IMR-90 (cell line): ENCODE results near the gene MEF2A. TPM values are rescaled to one million over a fixed set of nuclear protein-coding genes. Genes with fewer than 3 reads are reported as not detected.

ENCODE experiments used
- ATAC-seq: fragments of 200-7000 bp; cut with Tn5 transposase; 2 replicates; pipeline ENCODE4 v1.9.1; 2020; ENCODE audit warnings: low read depth, mild to moderate bottlenecking, moderate library complexity
- BruUV-seq: library from RNA; stranded (reverse); fragments of 400-500 nt; replicated peaks from 2 replicates; lab custom pipeline; 2021; lab: Mats Ljungman, UMichigan
- CTCF ChIA-PET: fragments of 300-600 bp; formaldehyde crosslinking; extraction: SDS; loops from one replicate; lab custom pipeline; 2021; ENCODE audit warnings: antibody characterized with exemption; lab: Yijun Ruan, JAX
- POLR2A ChIA-PET: fragments of 300-600 bp; sonication (Branson Sonifier 250); formaldehyde crosslinking; loops from one replicate; lab custom pipeline; 2022; ENCODE audit warnings: antibody characterized with exemption; ENCODE audit not compliant: unreplicated experiment; lab: Charles Lee
- DNase-seq: peaks from one replicate; pipeline ENCODE4 v3.0.0; 2013
- H2AFZ ChIP-seq: replicated peaks from 2 replicates; pipeline ENCODE3; 2013; ENCODE audit warnings: low read length, mild to moderate bottlenecking; ENCODE audit not compliant: poor library complexity
- H2AK5ac ChIP-seq: 2 replicates; pipeline ENCODE4 v1.6.1; 2013; ENCODE audit warnings: low read depth, low read length, inconsistent platforms
- H2AK9ac ChIP-seq: replicated peaks from 2 replicates; pipeline ENCODE3; 2013; ENCODE audit warnings: mild to moderate bottlenecking, low read depth, low read length, moderate library complexity; ENCODE audit not compliant: poor library complexity
- H2BK120ac ChIP-seq: 2 replicates; pipeline ENCODE4 v1.6.1; 2013; ENCODE audit warnings: low read depth, low read length, inconsistent platforms
- H2BK15ac ChIP-seq: 3 replicates; pipeline ENCODE4 v1.6.1; 2013; ENCODE audit warnings: low read depth, low read length, inconsistent platforms
- H2BK20ac ChIP-seq: 2 replicates; pipeline ENCODE4 v1.6.1; 2013; ENCODE audit warnings: low read depth, mild to moderate bottlenecking, inconsistent platforms, low read length, moderate library complexity
- H2BK5ac ChIP-seq: 2 replicates; pipeline ENCODE4 v1.6.1; 2013; ENCODE audit warnings: mild to moderate bottlenecking, low read depth, low read length, inconsistent platforms; ENCODE audit not compliant: poor library complexity, severe bottlenecking
- H3K14ac ChIP-seq: replicated peaks from 2 replicates; pipeline ENCODE4 v1.6.1; 2013; ENCODE audit warnings: low read depth, low read length, inconsistent platforms
- H3K18ac ChIP-seq: 2 replicates; pipeline ENCODE4 v1.6.1; 2013; ENCODE audit warnings: low read depth, low read length, control low read depth
- H3K23ac ChIP-seq: 2 replicates; pipeline ENCODE4 v1.6.1; 2013; ENCODE audit warnings: low read depth, low read length, inconsistent platforms
- H3K27ac ChIP-seq: 2 replicates; pipeline ENCODE4 v1.5.1; 2013; ENCODE audit warnings: mild to moderate bottlenecking, control low read depth, low read length; ENCODE audit not compliant: insufficient read depth
- H3K27me3 ChIP-seq: 2 replicates; pipeline ENCODE4 v1.6.1; 2013; ENCODE audit warnings: low read length; ENCODE audit not compliant: control insufficient read depth, insufficient read depth
- H3K36me3 ChIP-seq: 2 replicates; pipeline ENCODE4 v1.6.1; 2013; ENCODE audit warnings: low read length, mixed read lengths; ENCODE audit not compliant: control insufficient read depth, insufficient read depth
- H3K4ac ChIP-seq: 2 replicates; pipeline ENCODE4 v1.6.1; 2013; ENCODE audit warnings: low read depth, low read length, inconsistent platforms
- H3K4me1 ChIP-seq: 2 replicates; pipeline ENCODE4 v1.6.1; 2013; ENCODE audit warnings: low read length, mixed read lengths; ENCODE audit not compliant: control insufficient read depth, insufficient read depth
- H3K4me2 ChIP-seq: 2 replicates; pipeline ENCODE4 v1.6.1; 2013; ENCODE audit warnings: low read depth, mild to moderate bottlenecking, control low read depth, low read length, moderate library complexity
- H3K4me3 ChIP-seq: 2 replicates; pipeline ENCODE4 v1.5.1; 2013; ENCODE audit warnings: low read depth, mild to moderate bottlenecking, control low read depth, low read length, moderate library complexity; ENCODE audit not compliant: insufficient read depth
- H3K56ac ChIP-seq: 2 replicates; pipeline ENCODE4 v1.6.1; 2013; ENCODE audit warnings: low read length, inconsistent platforms; ENCODE audit not compliant: insufficient read depth; ENCODE audit errors: extremely low read depth
- H3K79me1 ChIP-seq, 2 experiments: 2 replicates each; pipeline ENCODE4 v1.6.1; 2013; ENCODE audit warnings: low read length in 2 of 2, inconsistent platforms in 1 of 2, low read depth in 1 of 2
- H3K9ac ChIP-seq: 2 replicates; pipeline ENCODE4 v1.6.1; 2013; ENCODE audit warnings: low read depth, low read length, control low read depth
- H3K9me1 ChIP-seq: 2 replicates; pipeline ENCODE4 v1.6.1; 2013; ENCODE audit warnings: low read length, inconsistent platforms; ENCODE audit not compliant: insufficient read depth
- H3K9me3 ChIP-seq: 2 replicates; pipeline ENCODE4 v1.6.1; 2013; ENCODE audit warnings: low read length; ENCODE audit not compliant: control insufficient read depth, insufficient read depth
- H4K20me1 ChIP-seq: 2 replicates; pipeline ENCODE4 v1.6.1; 2013; ENCODE audit warnings: low read length, inconsistent platforms; ENCODE audit not compliant: insufficient read depth
- H4K5ac ChIP-seq: 2 replicates; pipeline ENCODE4 v1.6.1; 2013; ENCODE audit warnings: mild to moderate bottlenecking, low read depth, low read length, control low read depth
- H4K8ac ChIP-seq, 2 experiments: 2 replicates each; pipeline ENCODE4 v1.6.1; 2013; ENCODE audit warnings: low read depth in 2 of 2, low read length in 2 of 2, control low read depth in 1 of 2, inconsistent platforms in 1 of 2
- H4K91ac ChIP-seq: 2 replicates; pipeline ENCODE4 v1.6.1; 2013; ENCODE audit warnings: low read depth, low read length, inconsistent platforms; ENCODE audit not compliant: insufficient read depth
- BHLHE40 ChIP-seq: fragments of 150-350 bp; IDR thresholded peaks from 2 replicates; pipeline ENCODE4 v1.6.1; 2016; ENCODE audit warnings: mild to moderate bottlenecking, low read depth, low read length
- CEBPB ChIP-seq: IDR thresholded peaks from 2 replicates; pipeline ENCODE4 v1.6.1; 2012; ENCODE audit warnings: low read depth, low read length, improper control_type of control experiment
- CHD1 ChIP-seq: IDR thresholded peaks from 2 replicates; pipeline ENCODE4 v1.6.1; 2012; ENCODE audit warnings: low read depth, low read length, improper control_type of control experiment
- CTCF ChIP-seq: conservative IDR thresholded peaks from 2 replicates; pipeline ENCODE4 v1.5.1; 2012; ENCODE audit warnings: mild to moderate bottlenecking, low read depth, low read length, improper control_type of control experiment
- ELK1 ChIP-seq: fragments of 150-350 bp; IDR thresholded peaks from 2 replicates; pipeline ENCODE4 v1.6.1; 2016; ENCODE audit warnings: low read depth, mild to moderate bottlenecking, low read length, moderate library complexity, borderline replicate concordance
- FOS ChIP-seq: fragments of 150-350 bp; IDR thresholded peaks from 2 replicates; pipeline ENCODE4 v1.6.1; 2016; ENCODE audit warnings: low read depth, low read length
- MAFK ChIP-seq: IDR thresholded peaks from 2 replicates; pipeline ENCODE4 v1.6.1; 2012; ENCODE audit warnings: low read depth, low read length, improper control_type of control experiment
- MAZ ChIP-seq: IDR thresholded peaks from 2 replicates; pipeline ENCODE4 v1.6.1; 2012; ENCODE audit warnings: low read depth, mild to moderate bottlenecking, low read length, improper control_type of control experiment, moderate library complexity, borderline replicate concordance
- NFE2L2 ChIP-seq: fragments of 150-350 bp; IDR thresholded peaks from 2 replicates; pipeline ENCODE4 v1.6.1; 2016; ENCODE audit warnings: low read depth, mild to moderate bottlenecking, low read length
- POLR2A ChIP-seq: IDR thresholded peaks from 2 replicates; pipeline ENCODE4 v1.6.1; 2012; ENCODE audit warnings: mild to moderate bottlenecking, low read depth, low read length
- RAD21 ChIP-seq: IDR thresholded peaks from 2 replicates; pipeline ENCODE4 v1.6.1; 2012; ENCODE audit warnings: low read length, improper control_type of control experiment
- RCOR1 ChIP-seq: IDR thresholded peaks from 2 replicates; pipeline ENCODE4 v1.6.1; 2012; ENCODE audit warnings: mild to moderate bottlenecking, low read length, improper control_type of control experiment; ENCODE audit not compliant: insufficient replicate concordance
- SMC3 ChIP-seq: fragments of 150-350 bp; IDR thresholded peaks from 2 replicates; pipeline ENCODE4 v1.6.1; 2016; ENCODE audit warnings: low read depth, mild to moderate bottlenecking, antibody characterized with exemption, low read length, moderate library complexity
- USF2 ChIP-seq: fragments of 150-350 bp; IDR thresholded peaks from 2 replicates; pipeline ENCODE4 v1.6.1; 2017; ENCODE audit warnings: mild to moderate bottlenecking, antibody characterized with exemption, low read length, low read depth
- WGBS, 2 experiments: methylation state at CpG; one replicate each; pipeline versions ENCODE4 v1.1.5 to v1.1.7; 2013; ENCODE audit warnings: missing lambda C conversion rate in 2 of 2; ENCODE audit not compliant: insufficient read length in 1 of 2; ENCODE audit errors: extremely low coverage in 2 of 2; 5-methylcytosine and 5-hydroxymethylcytosine counted together
- dilution Hi-C: fragments of 300-500 bp; cut with HindIII; formaldehyde crosslinking; loops from one replicate; pipeline ENCODE4 v1.14.3; 2018; ENCODE audit warnings: low sequenced_read_pairs; ENCODE audit not compliant: unreplicated experiment
- in situ Hi-C: fragments of 300-500 bp; cut with MboI; formaldehyde crosslinking; loops from 3 replicates; pipeline ENCODE4 v1.14.3; 2019; ENCODE audit warnings: low sequenced_read_pairs, inconsistent platforms, mixed read lengths
- intact Hi-C: fragments of 100-400 bp; cut with micrococcal nuclease; formaldehyde crosslinking; loops from 2 replicates; pipeline ENCODE4 v1.10.0; 2022
- polyA plus RNA-seq, 3 experiments: library from polyadenylated mRNA; depleted of rRNA; stranded (reverse); fragments of >200 nt; gene quantifications; 2 replicates each; pipeline ENCODE4 v1.2.3, GENCODE V29; 2012; ENCODE audit warnings: low replicate concordance in 1 of 3
- total RNA-seq: library from RNA; depleted of rRNA; stranded (reverse); fragments of >200 nt; gene quantifications from 2 replicates; pipeline ENCODE4 v1.2.3, GENCODE V29; 2012

Gene MEF2A
- total and polyA plus RNA-seq, 2 of the 4 experiments (the other 2 are of a cell fraction) = 16.1 to 16.7 TPM

DNA sequence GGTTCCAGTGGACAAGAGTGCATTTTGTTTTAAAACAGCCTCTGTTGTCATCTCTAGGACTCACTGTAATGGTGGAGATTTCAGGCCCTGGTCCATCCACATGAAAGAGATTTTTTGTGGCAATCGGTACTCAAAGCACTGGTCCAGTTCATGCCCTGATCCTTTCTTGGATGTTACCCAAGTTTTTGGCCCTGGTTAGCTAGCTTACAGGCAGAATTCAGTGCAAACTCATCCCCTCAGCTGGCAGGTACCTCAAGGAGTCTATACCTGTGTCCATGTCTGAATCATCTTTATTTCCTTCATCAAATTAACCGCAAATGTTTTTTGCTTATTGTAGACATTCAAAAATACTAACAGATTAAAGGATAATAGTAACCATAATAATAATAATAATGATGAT lies 13.7 kb upstream of the MEF2A start:
- Histone ChIP-seq H3K4me1 (no peaks in the 10 kb centered on the region), H3K4me3 (no peak overlapping the region), H3K56ac (no peak overlapping the region), H3K27ac (no peak overlapping the region), H3K4ac (no peak overlapping the region), H2BK120ac (no peak overlapping the region), H2AFZ (no peak overlapping the region), H2BK20ac (no peak overlapping the region), H3K36me3 (no peaks in the 10 kb centered on the region), H3K14ac (no peak overlapping the region), H2AK5ac (no peak overlapping the region), H4K20me1 (no peaks in the 10 kb centered on the region), H4K8ac (no peak overlapping the region), H3K4me2 (no peak overlapping the region), H3K9me1 (no peaks in the 10 kb centered on the region; the same call in 1 of the 2 replicates), H4K5ac (no peak overlapping the region), H2BK5ac (no peak overlapping the region), H2BK15ac (no peak overlapping the region), H4K91ac (no peak overlapping the region), H3K23ac (no peak overlapping the region; the same call in 1 of the 2 replicates), H3K18ac (no peak overlapping the region), H3K79me1 (no peaks in the 10 kb centered on the region), H3K9me3 (no peaks in the 10 kb centered on the region), H3K9ac (no peak overlapping the region), H3K27me3 (peaks cover 4% of the 10 kb centered on the region; the same call in 1 of the 2 replicates), H2AK9ac (no peak overlapping the region)
- ATAC-seq (no peak), DNase-seq (no peak)
- intact Hi-C loops (no loop called here), in situ Hi-C loops (no loop called here), dilution Hi-C loops (no loop called here)
- TF ChIP-seq CHD1 (no peak), BHLHE40 (no peak), MAFK (no peak), RCOR1 (no peak), USF2 (no peak), POLR2A (no peak), NFE2L2 (no peak), ELK1 (no peak), MAZ (no peak), RAD21 (no peak), CTCF (no peak), CEBPB (no peak), SMC3 (no peak), FOS (no peak)
- ChIA-PET POLR2A (no interaction called here), CTCF (interaction anchor here (0.5 kb wide), 1 partner anchor 835 kb away, joined by 3 read pairs; no protein-coding TSS in a partner anchor)
- WGBS, 2 experiments = no CpG with 5 or more reads among the region's 2 CpGs
- BruUV-seq = no TSS peak
